Immature natural killer cell (primary cell): Measurements from ENCODE around the gene CDRT15. TPM values are rescaled to one million over a fixed set of nuclear protein-coding genes. Genes with fewer than 3 reads are reported as not detected.

Experiments used
- DNase-seq, 3 donors: peaks; one replicate each; pipeline ENCODE4 v3.0.0; 2022; ENCODE audit warnings: mixed read lengths in 1 of 3
- H3K27ac Mint-ChIP-seq, 6 donors: one replicate each; pipeline ENCODE4 v1.8.0; 2020; ENCODE audit warnings: mixed read lengths in 6 of 6, mild to moderate bottlenecking in 5 of 6, inconsistent platforms in 4 of 6, moderate library complexity in 3 of 6
- H3K27me3 Mint-ChIP-seq, 3 donors: one replicate each; pipeline ENCODE4 v1.8.0; 2020 to 2021; ENCODE audit warnings: low read depth in 3 of 3, mild to moderate bottlenecking in 3 of 3, mixed read lengths in 3 of 3, moderate library complexity in 3 of 3, inconsistent platforms in 1 of 3
- H3K36me3 Mint-ChIP-seq, 3 donors: one replicate each; pipeline ENCODE4 v1.8.0; 2020; ENCODE audit warnings: mixed read lengths in 3 of 3, inconsistent platforms in 2 of 3, mild to moderate bottlenecking in 2 of 3
- H3K4me1 Mint-ChIP-seq, 2 donors: one replicate each; pipeline ENCODE4 v1.8.0; 2020; ENCODE audit warnings: inconsistent platforms in 2 of 2, mild to moderate bottlenecking in 2 of 2, mixed read lengths in 2 of 2, moderate library complexity in 1 of 2
- H3K4me3 Mint-ChIP-seq, 5 donors: one replicate each; pipeline ENCODE4 v1.8.0; 2020; ENCODE audit warnings: mild to moderate bottlenecking in 5 of 5, mixed read lengths in 5 of 5, inconsistent platforms in 3 of 5, moderate library complexity in 3 of 5
- H3K9me3 Mint-ChIP-seq, 6 donors: one replicate each; pipeline ENCODE4 v1.8.0; 2020; ENCODE audit warnings: mild to moderate bottlenecking in 6 of 6, mixed read lengths in 6 of 6, inconsistent platforms in 4 of 6, moderate library complexity in 3 of 6
- polyA plus RNA-seq, 3 donors: library from polyadenylated mRNA; unstranded; fragments of 300-500 nt; fragmentation: Illumina TruSeq; gene quantifications; one replicate each; pipeline ENCODE4 v1.2.3, GENCODE V29; 2021

The CDRT15 gene
- polyA plus RNA-seq, 3 donors from 2014 or later, result not detected

DNA sequence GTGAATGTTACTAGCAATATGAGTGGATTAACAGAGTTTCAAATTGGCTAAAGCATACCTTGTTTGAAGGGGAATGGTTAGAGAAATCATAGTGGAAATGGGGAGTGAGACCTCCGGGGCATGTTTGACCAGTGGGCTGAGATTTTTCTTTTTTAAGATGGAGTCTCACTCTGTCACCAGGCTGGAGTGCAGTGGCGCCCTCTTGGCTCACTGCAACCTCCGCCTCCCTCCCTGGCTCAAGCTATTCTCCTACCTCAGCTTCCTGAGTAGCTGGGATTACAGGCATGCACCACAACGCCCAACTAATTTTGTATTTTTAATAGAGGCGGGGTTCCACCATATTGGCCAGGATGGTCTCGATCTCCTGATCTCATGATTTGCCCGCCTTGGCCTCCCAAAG lies 9.6 kb downstream of the CDRT15 start:
- peaks cover 0 to 5% (median 0%) of the 10 kb centered on the region in 3 donors for H3K27me3 Mint-ChIP-seq
- H3K27ac Mint-ChIP-seq, result no peak overlapping the region
- no peak overlapping the region for H3K4me3 Mint-ChIP-seq
- H3K36me3 Mint-ChIP-seq, result peaks cover 0 to 14% (median 5%) of the 10 kb centered on the region in 3 donors
- H3K9me3 Mint-ChIP-seq, result no peaks in the 10 kb centered on the region
- DNase-seq, result no peak
- H3K4me1 Mint-ChIP-seq, result no peaks in the 10 kb centered on the region

- no peak overlapping the region for H3K4me3 Mint-ChIP-seq
These were observed 11.2 kb downstream of the CDRT15 start for GRCh38 chr17:14225254-14225980.

GRCh38 chr17:14222611-14223010 lies 14.1 kb downstream of the CDRT15 start:
- DNase-seq, result no peak
- no peaks in the 10 kb centered on the region for H3K4me1 Mint-ChIP-seq
- no peaks in the 10 kb centered on the region for H3K9me3 Mint-ChIP-seq
- no peak overlapping the region for H3K4me3 Mint-ChIP-seq
- H3K27me3 Mint-ChIP-seq, result peaks cover 0 to 7% (median 0%) of the 10 kb centered on the region in 3 donors
- H3K27ac Mint-ChIP-seq, result no peak overlapping the region
- H3K36me3 Mint-ChIP-seq, result peaks cover 0 to 16% (median 6%) of the 10 kb centered on the region in 3 donors

More at GRCh38 chr17:14225254-14225980, 11.2 kb downstream of the CDRT15 start:
- DNase-seq, result no peak
- H3K36me3 Mint-ChIP-seq, result peaks cover 0 to 14% (median 5%) of the 10 kb centered on the region in 3 donors
- no peaks in the 10 kb centered on the region for H3K9me3 Mint-ChIP-seq
- peaks cover 0 to 5% (median 0%) of the 10 kb centered on the region in 3 donors for H3K27me3 Mint-ChIP-seq
- no peaks in the 10 kb centered on the region for H3K4me1 Mint-ChIP-seq
- H3K27ac Mint-ChIP-seq, result no peak overlapping the region

GRCh38 chr17:14214271-14214670 lies 22.4 kb downstream of the CDRT15 start:
- Mint-ChIP-seq H3K4me3 (no peak overlapping the region), H3K36me3 (peaks cover 0 to 37% (median 14%) of the 10 kb centered on the region in 3 donors), H3K9me3 (peaks cover 0 to 1% (median 0%) of the 10 kb centered on the region in 6 donors), H3K4me1 (peaks cover 21 to 22% of the 10 kb centered on the region in 2 donors), H3K27me3 (no peaks in the 10 kb centered on the region), H3K27ac (no peak overlapping the region)
- no peak for DNase-seq

- DNase-seq, result no peak
- Mint-ChIP-seq H3K27me3 (peaks cover 0 to under 1% (median under 1%) of the 10 kb centered on the region in 3 donors), H3K4me3 (no peak overlapping the region), H3K36me3 (peaks cover 0 to 38% (median 9%) of the 10 kb centered on the region in 3 donors), H3K4me1 (peaks cover 39 to 40% of the 10 kb centered on the region in 2 donors), H3K27ac (no peak overlapping the region), H3K9me3 (peaks cover 0 to 1% (median 0%) of the 10 kb centered on the region in 6 donors)
These were observed 24.3 kb downstream of the CDRT15 start for GRCh38 chr17:14212401-14212800.

- H3K36me3 Mint-ChIP-seq, result peaks cover 0 to 34% (median 10%) of the 10 kb centered on the region in 3 donors
- H3K4me3 Mint-ChIP-seq, result peak overlapping the region in 1 of 5 donors; percentile 45
- peaks cover 0 to 3% (median 2%) of the 10 kb centered on the region in 3 donors for H3K27me3 Mint-ChIP-seq
- peaks cover 42 to 45% of the 10 kb centered on the region in 2 donors for H3K4me1 Mint-ChIP-seq
- H3K27ac Mint-ChIP-seq, result peak overlapping the region in 2 of 6 donors; percentile 71 to 73
- H3K9me3 Mint-ChIP-seq, result peaks cover 0 to 1% (median 0%) of the 10 kb centered on the region in 6 donors
- DNase-seq, result peak; percentile 36 to 50 (median 50)
These were observed 24.9 kb downstream of the CDRT15 start for GRCh38 chr17:14211801-14212200.

DNA sequence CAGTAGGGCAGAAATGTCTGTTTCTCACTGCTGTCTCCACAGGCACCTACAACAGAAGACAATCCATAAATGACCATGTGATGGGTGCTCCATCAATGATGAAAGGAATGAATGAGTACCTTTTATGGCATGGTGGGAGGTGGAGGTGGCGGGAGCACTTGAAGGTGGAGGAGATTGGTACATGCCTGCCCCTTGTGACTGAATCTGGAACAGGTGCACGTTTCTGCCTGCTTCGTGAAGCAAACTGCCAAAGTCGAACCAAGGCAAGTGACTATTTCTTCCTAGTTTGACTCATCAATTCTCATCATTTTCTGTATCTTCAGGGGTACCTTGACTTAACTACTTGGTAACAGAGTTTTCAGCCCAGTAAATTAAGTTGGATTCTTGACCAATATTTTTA lies 25.4 kb downstream of the CDRT15 start:
- Mint-ChIP-seq H3K36me3 (peaks cover 0 to 28% (median 10%) of the 10 kb centered on the region in 3 donors), H3K27me3 (peaks cover 0 to 3% (median 2%) of the 10 kb centered on the region in 3 donors), H3K9me3 (peaks cover 0 to 1% (median 0%) of the 10 kb centered on the region in 6 donors), H3K27ac (peak overlapping the region in 2 of 6 donors; percentile 71 to 73), H3K4me1 (peaks cover 47 to 49% of the 10 kb centered on the region in 2 donors), H3K4me3 (no peak overlapping the region)
- DNase-seq, result no peak

DNA sequence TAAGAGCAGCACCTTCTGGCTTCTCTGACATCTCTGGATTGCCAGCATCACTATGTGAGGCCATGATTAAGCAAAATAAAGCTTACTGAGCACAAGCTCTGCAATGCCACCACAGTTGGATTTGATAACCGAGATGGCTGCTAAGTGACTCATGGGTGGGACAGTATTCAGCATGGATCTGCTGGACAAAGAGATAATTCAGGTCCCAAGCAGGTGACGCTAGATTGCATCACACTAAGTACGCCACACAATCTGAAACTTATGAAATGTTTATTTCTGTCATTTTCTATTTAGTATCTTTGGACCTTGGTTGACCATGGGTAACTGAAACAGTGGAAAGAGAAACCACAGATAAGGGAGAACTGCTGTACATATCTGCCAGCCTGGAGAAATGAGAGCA lies 27.4 kb downstream of the CDRT15 start:
- Mint-ChIP-seq H3K36me3 (peaks cover 0 to 23% (median 13%) of the 10 kb centered on the region in 3 donors), H3K9me3 (peaks cover 0 to 1% (median 0%) of the 10 kb centered on the region in 6 donors), H3K4me1 (peaks cover 67 to 69% of the 10 kb centered on the region in 2 donors), H3K27ac (peak overlapping the region in 5 of 6 donors; percentile 1 to 98 (median 86)), H3K4me3 (peak overlapping the region in 1 of 5 donors; percentile 41), H3K27me3 (peaks cover 0 to 12% (median 10%) of the 10 kb centered on the region in 3 donors)
- DNase-seq, result no peak

DNA sequence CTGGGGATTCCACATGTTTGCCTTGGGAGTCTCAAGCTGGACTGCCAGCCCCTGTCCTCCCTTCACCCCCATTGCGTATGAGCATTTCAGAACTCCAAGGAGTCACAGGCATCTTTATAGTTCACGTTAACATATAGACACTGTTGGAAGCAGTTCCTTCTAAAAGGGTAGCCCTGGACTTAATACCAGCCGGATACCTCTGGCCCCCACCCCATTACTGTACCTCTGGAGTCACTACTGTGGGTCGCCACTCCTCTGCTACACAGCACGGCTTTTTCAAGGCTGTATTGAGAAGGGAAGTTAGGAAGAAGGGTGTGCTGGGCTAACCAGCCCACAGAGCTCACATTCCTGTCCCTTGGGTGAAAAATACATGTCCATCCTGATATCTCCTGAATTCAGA lies 28.9 kb downstream of the CDRT15 start:
- Mint-ChIP-seq H3K27me3 (peaks cover 0 to 12% (median 10%) of the 10 kb centered on the region in 3 donors), H3K4me1 (peaks cover 81 to 83% of the 10 kb centered on the region in 2 donors), H3K27ac (peak overlapping the region; percentile 85 to 98 (median 91)), H3K9me3 (peaks cover 0 to 1% (median 0%) of the 10 kb centered on the region in 6 donors), H3K4me3 (peak overlapping the region in 2 of 5 donors; percentile 62 to 85), H3K36me3 (peaks cover 0 to 23% (median 12%) of the 10 kb centered on the region in 3 donors)
- DNase-seq, result no peak

DNA sequence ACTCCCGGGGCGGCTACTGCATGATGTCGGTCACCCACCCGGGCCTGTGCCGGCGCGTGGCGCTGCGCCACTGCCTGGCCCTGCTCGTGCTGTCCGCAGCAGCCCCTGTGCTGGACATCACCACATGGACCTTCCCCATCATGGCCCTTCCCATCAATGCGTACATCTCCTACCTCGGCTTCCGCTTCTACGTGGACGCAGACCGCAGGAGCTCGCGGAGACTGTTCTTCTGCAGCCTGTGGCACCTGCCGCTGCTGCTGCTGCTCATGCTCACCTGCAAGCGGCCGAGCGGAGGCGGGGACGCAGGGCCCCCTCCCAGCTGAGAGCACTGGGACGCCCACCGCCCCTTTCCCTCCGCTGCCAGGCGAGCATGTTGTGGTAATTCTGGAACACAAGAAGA lies 29.8 kb downstream of the CDRT15 start:
- DNase-seq, result no peak
- peaks cover 0 to 23% (median 8%) of the 10 kb centered on the region in 3 donors for H3K36me3 Mint-ChIP-seq
- peaks cover 0 to 1% (median 0%) of the 10 kb centered on the region in 6 donors for H3K9me3 Mint-ChIP-seq
- peaks cover 0 to 12% (median 10%) of the 10 kb centered on the region in 3 donors for H3K27me3 Mint-ChIP-seq
- peak overlapping the region in 2 of 5 donors; percentile 28 to 91 for H3K4me3 Mint-ChIP-seq
- peak overlapping the region in 5 of 6 donors; percentile 48 to 98 (median 95) for H3K27ac Mint-ChIP-seq
- peaks cover 87 to 90% of the 10 kb centered on the region in 2 donors for H3K4me1 Mint-ChIP-seq

DNA sequence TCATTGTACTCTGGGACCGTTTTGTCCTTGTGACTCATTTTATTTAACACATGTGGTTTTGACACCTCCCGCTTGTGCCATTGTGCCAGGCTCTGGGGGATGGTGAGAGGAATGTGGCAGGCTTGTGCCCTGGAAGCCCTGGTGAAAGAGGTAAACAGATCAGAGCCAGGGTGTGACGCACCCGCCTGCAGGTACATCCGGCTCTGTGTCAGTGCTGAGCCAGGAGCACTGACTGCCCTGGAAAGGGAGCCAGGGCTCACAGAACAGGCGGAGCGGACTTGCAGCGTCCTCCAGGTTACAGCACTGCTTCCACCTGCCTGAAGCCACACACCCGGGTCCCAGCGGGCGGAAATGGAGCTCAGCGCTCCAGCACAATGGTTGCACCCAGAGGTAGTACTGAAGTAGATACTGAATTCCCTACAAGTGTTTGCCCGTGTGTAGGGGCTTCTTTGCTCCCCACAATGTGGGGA lies 30.6 kb downstream of the CDRT15 start:
- Mint-ChIP-seq H3K4me1 (peaks cover 87 to 90% of the 10 kb centered on the region in 2 donors), H3K9me3 (peaks cover 0 to 1% (median 0%) of the 10 kb centered on the region in 6 donors), H3K4me3 (peak overlapping the region; percentile 83 to 92 (median 84)), H3K36me3 (peaks cover 0 to 17% (median 8%) of the 10 kb centered on the region in 3 donors), H3K27ac (peak overlapping the region; percentile 86 to 97 (median 92)), H3K27me3 (peaks cover 2 to 12% (median 10%) of the 10 kb centered on the region in 3 donors)
- peak; percentile 66 to 86 (median 68) for DNase-seq

DNA sequence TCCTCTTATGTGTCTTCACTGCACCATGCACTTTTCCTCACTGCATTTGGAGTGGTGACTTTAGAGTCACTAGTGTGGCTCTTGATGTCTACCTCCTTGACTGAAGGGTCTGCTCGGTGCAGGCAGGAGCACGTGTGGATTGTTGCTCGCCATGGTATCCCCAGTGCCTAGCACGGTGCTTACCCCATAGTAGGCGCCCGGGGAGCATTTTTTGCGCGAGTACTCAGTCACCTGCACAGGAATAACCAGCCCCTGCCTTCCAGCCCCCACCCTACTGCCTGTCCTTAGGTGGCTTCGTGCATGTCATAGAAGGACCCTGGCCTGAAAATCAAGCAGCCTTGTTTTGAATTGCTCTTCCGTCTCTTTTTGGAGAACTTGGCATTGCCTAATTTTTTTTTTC lies 31.3 kb downstream of the CDRT15 start:
- Mint-ChIP-seq H3K9me3 (peaks cover 0 to 1% (median 0%) of the 10 kb centered on the region in 6 donors), H3K36me3 (peaks cover 0 to 12% (median 8%) of the 10 kb centered on the region in 3 donors), H3K4me3 (peak overlapping the region; percentile 83 to 92 (median 84)), H3K27ac (peak overlapping the region; percentile 86 to 97 (median 92)), H3K4me1 (peaks cover 91 to 93% of the 10 kb centered on the region in 2 donors), H3K27me3 (peaks cover 2 to 12% (median 10%) of the 10 kb centered on the region in 3 donors)
- no peak for DNase-seq

- Mint-ChIP-seq H3K36me3 (peaks cover 0 to 8% (median 8%) of the 10 kb centered on the region in 3 donors), H3K4me1 (peaks cover 94 to 95% of the 10 kb centered on the region in 2 donors), H3K27ac (peak overlapping the region; percentile 64 to 97 (median 82)), H3K4me3 (peak overlapping the region; percentile 44 to 91 (median 83)), H3K27me3 (peaks cover 3 to 12% (median 10%) of the 10 kb centered on the region in 3 donors), H3K9me3 (no peaks in the 10 kb centered on the region)
- no peak for DNase-seq
These were observed 32.1 kb downstream of the CDRT15 start for GRCh38 chr17:14204546-14204945.
